Suprapubic skin (tissue), 4 donors: ENCODE measurements around the gene GRAP2.

Experiments used
- POLR2A ChIP-seq, 2 donors: fragments of 450-650 bp; IDR thresholded peaks; one replicate each; pipeline ENCODE4 v1.6.1; 2017; ENCODE audit warnings: antibody characterized with exemption in 2 of 2, mild to moderate bottlenecking in 2 of 2, moderate library complexity in 2 of 2
- POLR2AphosphoS5 ChIP-seq, 3 donors: sonication (generic); formaldehyde crosslinking; IDR thresholded peaks; one replicate each; pipeline ENCODE4 v1.6.1; 2017; ENCODE audit warnings: antibody characterized with exemption in 3 of 3
- TF ChIP-seq, protein P1 (sequence below), 2 donors: fragments of 200-600 bp in 1 of 2; fragments of 450-650 bp in 1 of 2; sonication (generic) in 1 of 2; IDR thresholded peaks; one replicate each; pipeline ENCODE4 v1.5.1; 2016 to 2019; ENCODE audit warnings: antibody characterized with exemption in 2 of 2, mild to moderate bottlenecking in 1 of 2, moderate library complexity in 1 of 2

DNA sequence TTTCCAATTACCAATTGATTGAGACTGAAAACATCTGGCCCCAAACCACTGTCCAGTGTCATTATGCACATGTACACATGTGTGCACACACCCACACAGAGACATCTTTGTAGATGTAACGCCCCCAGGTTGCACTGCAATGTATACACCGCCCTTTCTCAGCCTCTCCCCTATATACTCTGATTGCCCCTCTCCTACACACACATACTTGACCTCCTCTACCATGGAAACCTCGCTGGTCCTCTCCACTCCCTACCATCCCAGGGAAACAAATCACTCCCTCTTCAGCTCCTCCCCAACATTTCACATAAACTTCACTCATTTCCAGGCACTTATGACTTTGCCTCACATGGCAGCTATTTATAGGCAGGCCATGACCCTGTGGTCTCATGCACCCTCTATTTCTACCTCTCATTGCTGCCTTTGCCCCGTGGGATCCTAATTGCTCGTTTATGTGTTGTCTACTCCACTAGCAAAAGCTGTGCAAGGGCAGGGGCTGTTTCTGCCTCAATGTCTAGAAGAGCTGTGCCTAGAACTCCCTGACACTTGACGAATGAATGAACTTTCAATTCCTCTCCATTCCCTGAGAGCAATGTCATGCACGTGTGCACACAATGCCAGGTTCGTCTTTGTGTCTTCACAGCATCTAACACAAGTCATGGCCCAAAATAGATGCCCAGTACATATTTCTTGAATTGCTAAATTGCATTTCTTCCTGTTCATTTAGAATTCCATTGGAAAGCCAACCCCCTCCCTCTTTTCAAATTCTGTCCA is 49.3 kb downstream of the GRAP2 start:
- TF ChIP-seq POLR2A (IDR thresholded peaks at IDR 0.05) (no peak), POLR2AphosphoS5 (IDR thresholded peaks at IDR 0.05) (no peak)
- TF ChIP-seq, protein P1, sequence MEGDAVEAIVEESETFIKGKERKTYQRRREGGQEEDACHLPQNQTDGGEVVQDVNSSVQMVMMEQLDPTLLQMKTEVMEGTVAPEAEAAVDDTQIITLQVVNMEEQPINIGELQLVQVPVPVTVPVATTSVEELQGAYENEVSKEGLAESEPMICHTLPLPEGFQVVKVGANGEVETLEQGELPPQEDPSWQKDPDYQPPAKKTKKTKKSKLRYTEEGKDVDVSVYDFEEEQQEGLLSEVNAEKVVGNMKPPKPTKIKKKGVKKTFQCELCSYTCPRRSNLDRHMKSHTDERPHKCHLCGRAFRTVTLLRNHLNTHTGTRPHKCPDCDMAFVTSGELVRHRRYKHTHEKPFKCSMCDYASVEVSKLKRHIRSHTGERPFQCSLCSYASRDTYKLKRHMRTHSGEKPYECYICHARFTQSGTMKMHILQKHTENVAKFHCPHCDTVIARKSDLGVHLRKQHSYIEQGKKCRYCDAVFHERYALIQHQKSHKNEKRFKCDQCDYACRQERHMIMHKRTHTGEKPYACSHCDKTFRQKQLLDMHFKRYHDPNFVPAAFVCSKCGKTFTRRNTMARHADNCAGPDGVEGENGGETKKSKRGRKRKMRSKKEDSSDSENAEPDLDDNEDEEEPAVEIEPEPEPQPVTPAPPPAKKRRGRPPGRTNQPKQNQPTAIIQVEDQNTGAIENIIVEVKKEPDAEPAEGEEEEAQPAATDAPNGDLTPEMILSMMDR (IDR thresholded peaks at IDR 0.05): no peak
